NCI-H524 treated with DMSO at 0.1 percent for 48 hours (cell line): Measurements from ENCODE around the gene CXorf49.
"Not testable (repeated sequence)": the region's sequence is repeated elsewhere in the genome, so short reads cannot be mapped to it uniquely, and the experiment has no call there.

Experiments
- DNase-seq: peaks from one replicate; lab custom pipeline; 2025; lab: John Stamatoyannopoulos, UW

The CXorf49 gene

GRCh38 chrX:71718185-71718584, at the start of gene CXorf49:
Gene CXorf49 (minus strand): TSS chrX:71718285. CDS start chrX:71718151, 134 bp downstream.
- DNase-seq = not testable (repeated sequence)

- DNase-seq = not testable (repeated sequence)
These were observed 49.0 kb upstream of the CXorf49 start for GRCh38 chrX:71767134-71767533.

DNA sequence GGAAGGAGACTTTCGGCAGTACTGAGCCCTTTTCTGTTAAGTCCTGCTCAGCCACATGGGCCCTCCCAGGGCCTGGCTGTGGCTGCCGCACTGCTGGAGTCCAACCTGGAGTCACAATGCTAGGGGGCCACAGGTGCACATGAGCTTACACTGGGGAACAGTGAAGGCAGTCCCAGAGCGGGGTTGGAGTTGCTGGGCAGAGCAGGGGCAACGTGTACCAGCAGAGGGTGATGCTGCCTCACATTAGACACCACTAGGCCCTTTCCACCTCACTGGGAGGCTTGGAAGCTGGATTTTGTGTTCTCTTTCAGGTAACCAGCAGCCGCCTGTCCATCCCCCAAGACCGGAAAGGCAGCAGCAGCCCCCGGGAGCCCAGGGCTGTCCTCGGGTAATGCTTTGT, 47.5 kb upstream of the CXorf49 start:
- DNase-seq = not testable (repeated sequence)

GRCh38 chrX:71764832-71765231, 46.7 kb upstream of the CXorf49 start:
- not testable (repeated sequence) for DNase-seq

DNA sequence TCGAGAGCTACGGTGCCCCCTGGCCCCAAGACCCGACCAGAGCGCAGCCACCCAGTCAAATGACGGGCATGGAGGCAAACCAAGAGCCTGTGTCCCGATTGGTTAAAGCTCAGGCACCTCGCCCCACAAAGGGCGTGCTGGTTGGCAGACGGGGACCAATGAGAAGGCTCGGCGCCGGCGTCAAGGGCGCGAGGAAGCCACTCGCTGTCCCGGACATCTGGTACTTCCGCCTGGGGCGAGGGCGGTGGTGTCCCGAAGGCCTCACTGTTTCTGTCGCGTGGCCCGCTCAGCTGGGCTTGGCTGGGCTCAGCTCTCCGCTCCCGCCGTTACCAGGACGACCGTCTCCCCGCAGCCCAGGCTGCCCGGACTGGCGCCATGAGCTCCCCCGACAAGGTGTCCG, 45.0 kb upstream of the CXorf49 start, which contains the start of gene CXorf49B:
TSS of gene CXorf49B (plus strand) at position 301 of the 400 bp plus-strand sequence. CDS start at position 376, 75 bp downstream.
- DNase-seq = not testable (repeated sequence)

GRCh38 chrX:71760688-71761281, 42.7 kb upstream of the CXorf49 start:
- not testable (repeated sequence) for DNase-seq

DNA sequence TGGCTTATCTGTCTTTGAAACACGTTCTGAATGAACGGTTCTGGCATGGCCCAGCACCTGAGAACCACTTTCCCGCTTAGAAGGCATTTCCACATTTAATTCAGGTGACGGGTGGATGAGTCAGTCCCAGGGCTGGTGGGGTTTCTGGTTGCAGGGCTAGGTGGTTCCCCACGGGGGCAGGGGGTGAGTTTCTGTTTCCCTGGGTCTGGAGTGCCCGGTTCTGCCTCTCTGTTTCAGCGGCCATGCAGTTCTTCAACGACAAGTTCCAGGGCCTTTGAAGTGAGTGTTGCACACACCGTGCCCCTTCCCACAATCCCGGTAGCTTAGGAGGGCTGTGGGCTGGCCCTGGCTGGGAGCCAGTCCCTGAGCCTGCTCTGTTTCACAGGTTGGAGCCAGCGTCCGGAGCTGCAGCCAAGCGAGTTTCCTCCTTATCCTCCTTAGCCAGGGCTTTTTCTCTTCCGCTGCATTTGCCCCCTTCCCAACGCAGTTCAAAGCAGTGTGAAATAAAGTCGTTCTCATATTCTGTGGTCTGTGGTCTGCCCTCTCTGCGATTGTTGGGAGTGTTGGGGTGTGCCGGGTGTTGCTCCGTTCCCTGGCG, 2.3 kb upstream of the CXorf49 start:
- not testable (repeated sequence) for DNase-seq

DNA sequence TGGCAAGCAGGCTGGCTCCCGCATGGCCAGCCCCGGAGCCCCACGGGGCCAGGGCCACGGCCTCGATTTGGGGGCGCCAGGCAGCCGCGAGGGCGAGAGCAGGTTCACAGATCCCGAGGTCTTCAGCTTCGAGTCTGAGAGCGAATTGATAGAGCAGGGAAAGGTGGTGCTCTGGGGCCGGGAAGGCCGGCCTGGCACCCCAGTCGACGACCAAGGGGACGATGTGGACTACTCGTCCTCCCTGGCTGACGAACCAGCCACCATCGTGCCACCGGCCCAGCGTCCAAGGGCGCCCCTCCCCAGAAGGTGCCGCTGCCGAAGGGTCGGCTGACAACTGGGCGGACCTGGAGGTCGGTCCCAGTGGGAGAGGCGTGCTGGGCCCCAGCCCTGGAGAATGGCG, 1.1 kb upstream of the CXorf49 start:
- DNase-seq = not testable (repeated sequence)

- DNase-seq = not testable (repeated sequence)
These were observed 1.8 kb downstream of the CXorf49 start for GRCh38 chrX:71716323-71716722.

GRCh38 chrX:71715551-71715950, 2.5 kb downstream of the CXorf49 start:
- not testable (repeated sequence) for DNase-seq

GRCh38 chrX:71714064-71714463, 4.0 kb downstream of the CXorf49 start:
- not testable (repeated sequence) for DNase-seq

DNA sequence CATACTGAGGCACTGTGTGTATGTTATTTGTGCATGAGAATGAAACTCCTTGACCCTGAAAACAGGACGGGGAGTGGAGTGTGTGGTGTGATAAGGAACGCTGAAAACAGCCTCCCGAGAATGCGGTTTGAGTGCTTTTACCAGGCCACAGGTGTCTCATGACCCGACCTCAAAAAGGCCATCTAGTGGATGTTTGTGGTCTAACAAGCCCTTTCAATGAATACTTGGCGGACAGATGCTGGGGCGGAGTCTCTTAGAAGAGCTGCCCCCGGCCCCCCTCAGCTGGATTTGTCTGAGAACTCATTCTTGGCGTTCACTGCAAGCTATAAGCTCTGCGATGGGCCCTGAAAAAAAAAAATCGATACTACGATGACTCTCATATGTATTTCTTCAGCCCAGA, 15.2 kb downstream of the CXorf49 start:
- not testable (repeated sequence) for DNase-seq

DNA sequence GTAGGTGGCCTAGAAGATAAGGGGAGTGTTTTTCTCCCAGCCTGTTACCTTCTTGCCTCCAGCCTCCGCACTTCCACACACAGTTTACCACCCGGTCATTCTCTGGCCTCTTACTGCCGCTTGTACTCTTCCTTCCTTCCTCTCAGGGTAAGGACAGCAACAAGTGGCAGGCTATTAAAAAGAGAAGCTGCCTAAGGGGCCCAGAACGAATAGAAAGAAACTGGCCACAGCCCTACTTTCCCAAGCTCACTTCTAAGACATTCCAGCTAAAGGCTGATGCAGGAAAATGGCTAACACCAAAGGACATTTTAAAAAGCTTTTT, 19.1 kb downstream of the CXorf49 start:
- not testable (repeated sequence) for DNase-seq

DNA sequence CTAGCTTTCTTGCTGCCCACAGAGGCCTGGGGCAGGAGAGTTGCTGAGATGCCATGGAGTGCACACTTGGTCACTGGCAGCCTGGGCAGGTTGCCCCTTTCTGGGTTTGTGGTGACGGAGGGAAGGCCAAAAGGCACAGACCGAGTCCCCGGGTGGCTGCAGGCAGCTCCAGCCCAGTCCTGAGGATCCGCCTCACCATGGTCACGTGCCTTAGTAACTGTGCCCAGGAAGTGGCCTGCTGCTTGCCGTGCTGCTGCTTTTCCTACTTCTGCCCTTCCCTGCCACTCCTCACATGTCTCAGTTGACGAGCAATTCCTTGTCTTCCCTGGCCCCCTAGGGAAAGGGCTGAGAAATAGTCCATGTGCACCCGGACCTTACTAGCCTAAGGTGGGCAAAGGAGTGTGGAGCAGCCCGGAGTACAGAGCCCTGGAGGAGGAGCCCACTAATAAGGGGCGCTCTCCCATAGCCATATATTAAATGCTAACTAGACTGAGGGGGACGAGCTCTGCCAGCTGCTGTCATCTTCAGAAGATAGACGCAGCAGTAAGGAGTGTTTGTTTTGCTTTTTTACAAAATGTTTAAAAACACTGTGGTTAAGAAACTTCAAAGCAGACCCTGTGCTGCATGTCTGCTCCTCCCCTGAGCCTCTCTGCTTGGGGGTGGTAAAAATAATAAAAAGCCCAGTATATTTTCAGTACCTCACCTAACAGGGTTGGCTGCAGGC, 19.6 kb downstream of the CXorf49 start:
- not testable (repeated sequence) for DNase-seq

DNA sequence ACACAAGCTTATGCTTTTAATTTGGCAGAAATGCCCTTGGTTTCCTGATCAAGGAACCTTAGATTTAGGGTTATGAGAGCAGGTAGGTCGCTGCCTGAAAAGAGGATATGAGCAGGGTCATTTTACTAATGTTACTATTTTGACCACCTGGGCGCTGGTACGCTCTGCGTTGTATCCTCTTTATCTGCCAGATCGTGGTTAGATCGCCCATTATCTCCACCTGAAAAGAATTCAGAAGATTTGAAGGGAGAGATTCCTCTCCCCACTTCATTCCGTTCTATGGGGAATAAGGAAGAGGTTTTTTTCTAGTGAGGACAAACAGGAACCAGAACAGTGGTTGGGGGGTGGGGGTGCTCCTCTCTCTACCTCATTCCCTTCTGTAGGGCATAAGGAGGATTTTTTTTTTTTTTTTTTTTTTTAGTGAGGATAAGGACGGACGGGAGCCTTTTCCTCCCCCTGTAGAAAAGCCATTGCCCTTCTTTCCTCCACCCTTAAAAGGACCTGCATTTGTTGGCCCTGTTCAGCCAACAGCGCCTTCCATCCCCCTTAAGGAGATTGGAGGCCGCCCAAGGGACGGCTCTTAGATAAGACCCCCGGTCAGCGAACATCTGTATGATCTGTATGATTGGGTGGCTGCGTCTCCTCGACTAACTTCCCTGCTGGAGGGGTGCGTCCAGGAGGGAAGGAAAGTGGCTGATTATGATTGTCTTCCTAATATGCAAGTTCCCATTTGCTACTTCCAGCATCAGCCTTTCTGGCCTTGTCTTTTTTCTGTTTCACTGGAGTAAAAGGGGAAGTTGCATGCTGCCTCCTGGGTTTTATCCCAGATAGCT, 20.4 kb downstream of the CXorf49 start:
- not testable (repeated sequence) for DNase-seq

- not testable (repeated sequence) for DNase-seq
These were observed 21.2 kb downstream of the CXorf49 start for GRCh38 chrX:71696641-71697465.

DNA sequence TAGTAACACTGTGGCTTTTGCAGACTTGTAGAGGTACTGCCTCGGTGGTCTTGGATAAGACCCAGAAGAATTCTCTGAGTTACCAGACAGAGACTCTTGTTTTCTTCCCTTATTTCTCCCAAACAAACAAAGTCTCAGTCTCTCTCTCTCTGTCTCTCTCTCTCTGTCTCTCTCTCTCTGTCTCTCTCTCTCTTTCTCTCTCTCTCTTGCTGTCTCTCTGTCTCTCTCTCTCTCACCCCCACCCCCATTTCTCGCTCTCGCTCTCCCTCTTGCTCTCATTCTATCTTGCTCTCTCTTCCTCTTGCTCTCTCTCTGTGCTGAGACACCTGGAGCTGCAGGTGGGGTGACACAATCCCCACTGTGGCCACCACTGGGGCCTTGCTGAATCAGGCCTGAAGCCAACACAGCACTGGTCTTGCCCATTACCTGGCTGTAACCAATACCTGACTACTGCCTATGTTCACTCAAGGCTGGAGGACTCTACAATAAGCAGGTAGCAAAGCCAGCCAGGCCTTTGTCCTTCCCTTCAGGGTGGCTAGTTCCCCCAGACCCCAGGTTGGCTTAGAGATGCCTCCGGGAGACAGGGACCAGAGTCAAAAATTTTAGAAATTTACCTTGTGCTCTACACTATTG, 38.4 kb downstream of the CXorf49 start:
- no peak for DNase-seq

DNA sequence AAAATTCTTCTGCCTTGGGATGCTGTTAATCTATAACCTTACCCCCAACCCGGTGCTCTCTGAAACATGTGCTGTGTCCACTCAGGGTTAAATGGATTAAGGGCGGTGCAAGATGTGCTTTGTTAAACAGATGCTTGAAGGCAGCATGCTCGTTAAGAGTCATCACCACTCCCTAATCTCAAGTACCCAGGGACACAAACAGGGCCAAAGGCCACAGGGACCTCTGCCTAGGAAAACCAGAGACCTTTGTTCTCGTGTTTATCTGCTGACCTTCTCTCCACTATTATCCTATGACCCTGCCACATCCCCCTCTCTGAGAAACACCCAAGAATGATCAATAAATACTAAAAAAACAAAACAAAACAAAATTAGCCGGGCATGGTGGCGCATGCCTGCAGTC, 40.9 kb downstream of the CXorf49 start:
- DNase-seq = not testable (repeated sequence)

- not testable (repeated sequence) for DNase-seq
These were observed 41.9 kb downstream of the CXorf49 start for GRCh38 chrX:71676068-71676795.

DNA sequence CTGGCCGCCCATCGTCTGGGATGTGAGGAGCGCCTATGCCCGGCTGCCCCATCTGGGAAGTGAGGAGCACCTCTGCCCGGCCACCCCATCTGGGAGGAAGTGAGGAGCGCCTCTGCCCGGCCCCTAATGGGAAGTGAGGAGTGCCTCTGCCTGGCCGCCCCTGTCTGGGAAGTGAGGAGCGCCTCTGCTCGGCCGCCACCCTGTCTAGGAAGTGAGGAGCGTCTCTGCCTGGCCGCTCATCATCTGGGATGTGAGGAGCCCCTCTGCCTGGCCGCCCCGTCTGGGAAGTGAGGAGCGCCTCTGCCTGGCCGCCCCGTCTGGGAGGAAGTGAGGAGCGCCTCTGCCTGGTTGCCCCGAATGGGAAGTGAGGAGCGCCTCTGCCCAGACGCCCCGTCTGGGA, 42.4 kb downstream of the CXorf49 start:
- DNase-seq = not testable (repeated sequence)
